Measurements from ENCODE around the gene SFXN3. TPM values are rescaled to one million over a fixed set of nuclear protein-coding genes. Genes with fewer than 3 reads are reported as not detected.

The SFXN3 gene
- total and polyA plus RNA-seq, 2 of the 8 experiments (the other 6 are each of a cell fraction or from before 2014, with no cell fraction given) = 2.6 to 2.8 TPM

DNA sequence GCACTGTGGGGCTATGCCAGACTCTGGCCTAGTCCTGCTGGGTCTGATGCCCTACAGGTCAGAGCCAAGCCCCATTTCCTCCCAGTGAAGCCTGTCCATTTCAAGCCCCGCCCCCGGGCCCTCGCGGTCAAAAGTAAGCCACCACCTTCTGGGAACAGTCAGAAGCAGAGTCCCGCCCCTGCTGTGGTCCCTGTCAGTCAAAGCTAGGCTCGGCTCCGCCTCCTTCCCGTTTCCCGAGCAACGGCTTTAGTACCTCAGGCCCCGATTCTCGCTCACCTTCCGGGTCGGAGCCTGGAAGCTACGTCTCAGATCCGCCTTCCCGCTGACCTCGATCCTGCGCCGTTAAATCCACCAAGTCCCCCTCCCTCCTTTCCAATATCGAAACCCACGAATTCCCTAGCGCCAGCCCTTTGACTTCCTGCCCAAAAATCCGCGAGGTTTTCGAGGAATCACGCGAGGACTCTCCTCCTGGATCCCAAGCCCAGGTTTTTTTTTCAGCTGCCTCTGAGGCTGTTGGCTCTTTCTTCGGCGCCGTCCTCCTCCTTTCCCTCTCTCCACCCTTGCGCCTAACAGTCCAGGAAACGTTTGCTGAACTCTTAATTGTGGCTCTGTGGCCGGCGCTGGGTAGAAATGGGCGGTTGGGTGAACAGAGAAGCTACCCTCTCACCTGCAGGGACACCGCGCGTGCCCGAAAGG, 11.8 kb downstream of the SFXN3 start (continued):
- TF ChIP-seq FOSL1 (IDR thresholded peaks at IDR 0.05; ENCODE audit: insufficient read depth, low read depth, low read length) (no peak), CBX5 (IDR thresholded peaks at IDR 0.05; ENCODE audit: low read depth, low read length) (no peak), HDAC2 (IDR thresholded peaks at IDR 0.05; ENCODE audit: borderline replicate concordance in 1 of 2, low read depth in 2 of 2, low read length in 2 of 2) (peak; percentile 72 to 74; a peak in 1 of 4 replicates), SAP30 (IDR thresholded peaks at IDR 0.05; ENCODE audit: insufficient read depth, insufficient replicate concordance, low read length) (no peak), EGR1 (IDR thresholded peaks at IDR 0.05; ENCODE audit: borderline replicate concordance, low read depth, low read length) (no peak), BRCA1 (IDR thresholded peaks at IDR 0.05; ENCODE audit: low read depth, low read length) (peak; percentile 86), HDAC6 (IDR thresholded peaks at IDR 0.05; ENCODE audit: low read depth, low read length) (no peak), SIN3A (conservative IDR thresholded peaks at IDR 0.05 in 1 of 2, IDR thresholded peaks at IDR 0.05 in 1 of 2; ENCODE audit: low read depth in 1 of 2, low read length in 2 of 2) (peak in 1 of 2 experiments; percentile 80; a peak in 3 of 4 replicates), GTF2F1 (IDR thresholded peaks at IDR 0.05; ENCODE audit: borderline replicate concordance, low read depth, low read length) (peak; percentile 62; the same call in 1 of the 2 replicates), ASH2L (IDR thresholded peaks at IDR 0.05; ENCODE audit: low read length) (peak; percentile 85), BCL11A (IDR thresholded peaks at IDR 0.05; ENCODE audit: low read depth in 2 of 2, low read length in 2 of 2) (no peak), POLR2AphosphoS5 (IDR thresholded peaks at IDR 0.05; ENCODE audit: low read depth, low read length) (peak; percentile 31; the same call in 1 of the 2 replicates), CBX8 (IDR thresholded peaks at IDR 0.05; ENCODE audit: borderline replicate concordance, low read depth, low read length) (no peak), SP2 (IDR thresholded peaks at IDR 0.05; ENCODE audit: low read length) (no peak)

Measured in H1 (cell line).